ENCODE measurements around the gene SMCP.

The SMCP gene

GRCh38 chr1:152886758-152887409 lies 8.8 kb downstream of the SMCP start:
- no peak for DNase-seq (ENCODE audit: low read depth in 2 of 2)

GRCh38 chr1:152888126-152888525 lies 10.0 kb downstream of the SMCP start:
- DNase-seq (ENCODE audit: low read depth in 2 of 2) = no peak

DNA sequence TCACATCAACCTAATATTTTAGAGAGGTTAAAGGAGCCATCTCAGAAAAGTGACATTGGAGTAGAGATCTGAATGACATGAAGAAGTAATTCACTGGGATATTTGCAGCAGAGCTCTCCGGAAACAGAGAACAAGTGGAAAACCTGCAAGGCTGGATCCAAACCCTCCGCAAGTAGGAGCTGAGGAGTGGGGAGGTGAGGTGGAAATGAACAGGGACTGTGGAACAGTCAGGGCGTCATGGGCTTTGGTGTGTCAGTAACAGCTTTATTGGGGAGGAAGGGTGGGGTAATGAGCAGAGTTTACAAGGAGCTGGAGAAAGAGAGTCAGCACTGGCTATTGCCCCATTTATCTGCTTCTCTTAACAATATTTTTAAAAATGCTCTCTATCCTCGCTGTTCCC lies 20.9 kb downstream of the SMCP start:
- no peak for DNase-seq (ENCODE audit: low read depth in 2 of 2)

- no peak for DNase-seq (ENCODE audit: low read depth in 2 of 2)
These were observed 21.8 kb downstream of the SMCP start for GRCh38 chr1:152899883-152900282.

DNA sequence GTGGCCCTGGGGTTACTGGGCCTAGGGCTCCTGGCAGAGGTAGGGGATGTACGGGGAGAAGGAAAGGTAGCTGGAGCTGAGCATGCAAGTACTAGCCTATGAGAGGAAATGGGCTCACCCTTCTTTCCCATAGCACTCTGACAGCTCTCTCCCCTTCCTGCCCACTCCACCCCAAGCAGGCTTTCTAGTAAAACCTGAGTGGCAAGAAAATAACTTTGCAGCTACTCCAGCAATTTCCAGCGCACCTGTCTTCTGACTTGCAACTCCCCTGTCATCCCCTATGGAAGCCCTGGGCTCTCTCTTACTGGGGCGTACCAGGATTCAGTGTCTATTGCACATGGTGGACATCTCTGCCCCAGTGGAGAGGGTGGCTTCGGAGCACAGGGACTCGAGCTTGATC lies 23.5 kb downstream of the SMCP start:
- DNase-seq (ENCODE audit: low read depth in 2 of 2) = no peak

- DNase-seq (ENCODE audit: low read depth in 2 of 2) = no peak
These were observed 24.5 kb downstream of the SMCP start for GRCh38 chr1:152902636-152903035.

- DNase-seq (ENCODE audit: low read depth in 2 of 2) = no peak
These were observed 26.7 kb downstream of the SMCP start for GRCh38 chr1:152904688-152905440.

- no peak for DNase-seq (ENCODE audit: low read depth in 2 of 2)
These were observed 28.0 kb downstream of the SMCP start for GRCh38 chr1:152906023-152906565.

DNA sequence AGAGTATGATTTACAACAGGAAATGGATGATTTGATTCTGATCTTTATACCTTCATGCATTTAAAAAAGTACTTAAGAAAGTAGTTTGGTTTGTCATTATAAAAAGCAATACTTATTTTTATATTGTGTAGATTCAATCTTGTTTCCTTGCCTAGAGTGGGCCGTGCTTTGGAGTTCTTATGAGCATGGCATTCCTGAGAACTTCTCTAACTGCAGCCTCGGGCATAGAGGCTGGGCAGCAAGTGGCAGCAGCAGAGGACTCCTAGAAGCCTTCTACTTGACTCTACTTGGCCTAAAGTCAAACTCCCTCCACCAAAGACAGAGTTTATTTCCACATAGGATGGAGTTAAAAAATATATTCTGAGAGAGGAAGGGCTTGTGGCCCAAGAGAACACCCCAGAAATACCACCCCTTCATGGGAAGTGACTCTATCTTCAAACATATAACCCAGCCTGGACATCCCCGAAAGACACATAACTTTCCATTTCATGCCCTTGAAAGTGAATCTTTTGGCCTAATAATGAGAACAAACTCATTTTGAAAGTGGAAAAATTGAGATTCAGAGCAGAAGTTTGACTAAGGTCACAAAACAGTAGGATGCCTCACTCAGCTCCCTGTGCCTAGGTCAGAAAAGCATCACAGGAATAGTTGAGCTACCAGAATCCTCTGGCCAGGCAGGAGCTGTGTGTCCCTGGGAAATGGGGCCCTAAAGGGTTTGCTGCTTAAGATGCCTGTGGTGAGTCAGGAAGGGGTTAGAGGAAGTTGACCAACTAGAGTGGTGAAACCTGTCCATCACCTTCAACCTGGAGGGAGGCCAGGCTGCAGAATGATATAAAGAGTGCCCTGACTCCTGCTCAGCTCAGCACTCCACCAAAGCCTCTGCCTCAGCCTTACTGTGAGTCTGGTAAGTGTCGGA lies 29.8 kb downstream of the SMCP start, which contains the start of gene IVL:
Gene IVL, plus strand, starts transcription at position 861 of the 916 bp plus-strand sequence. CDS start 1,252 bp downstream, outside the sequence.
- DNase-seq (ENCODE audit: low read depth in 2 of 2) = no peak

DNA sequence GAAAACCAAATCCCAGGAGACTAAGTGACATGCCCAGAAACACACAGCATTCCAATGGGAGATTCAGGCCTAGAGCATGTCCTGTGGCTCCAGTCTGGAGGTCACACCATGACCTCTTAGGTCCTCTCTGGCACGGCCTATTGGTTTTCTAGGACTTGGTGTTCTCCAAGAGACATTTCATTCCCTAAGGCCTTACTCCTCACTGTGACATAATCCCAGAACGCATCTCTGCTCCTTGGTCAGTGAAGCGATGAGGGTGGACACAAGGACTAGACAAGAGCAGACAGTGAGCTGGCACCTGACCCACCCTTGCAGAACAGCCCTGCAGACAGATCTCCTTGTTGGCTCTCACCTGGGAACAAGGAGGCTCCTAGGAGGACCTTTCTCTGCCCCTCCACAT lies 31.1 kb downstream of the SMCP start:
- no peak for DNase-seq (ENCODE audit: low read depth in 2 of 2)

DNA sequence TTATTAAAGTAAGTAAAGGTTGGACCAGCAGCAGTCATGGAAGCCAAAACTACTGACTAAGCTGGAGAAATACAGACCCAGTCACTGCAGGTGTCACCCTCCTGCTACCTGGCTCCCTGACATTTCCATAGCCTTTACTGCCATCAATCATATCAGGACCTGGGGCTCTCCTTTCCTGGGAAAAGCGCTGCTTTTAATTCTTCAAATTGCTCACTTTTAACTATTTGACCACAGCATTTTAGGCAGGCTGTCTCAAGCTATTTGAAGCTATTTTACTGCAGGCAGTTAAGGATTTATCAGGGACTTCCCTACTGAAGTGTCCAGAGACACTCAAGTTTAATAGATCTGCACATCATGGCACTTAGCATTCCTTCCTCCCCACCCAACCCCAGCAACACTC lies 34.3 kb downstream of the SMCP start:
- no peak for DNase-seq (ENCODE audit: low read depth in 2 of 2)

DNA sequence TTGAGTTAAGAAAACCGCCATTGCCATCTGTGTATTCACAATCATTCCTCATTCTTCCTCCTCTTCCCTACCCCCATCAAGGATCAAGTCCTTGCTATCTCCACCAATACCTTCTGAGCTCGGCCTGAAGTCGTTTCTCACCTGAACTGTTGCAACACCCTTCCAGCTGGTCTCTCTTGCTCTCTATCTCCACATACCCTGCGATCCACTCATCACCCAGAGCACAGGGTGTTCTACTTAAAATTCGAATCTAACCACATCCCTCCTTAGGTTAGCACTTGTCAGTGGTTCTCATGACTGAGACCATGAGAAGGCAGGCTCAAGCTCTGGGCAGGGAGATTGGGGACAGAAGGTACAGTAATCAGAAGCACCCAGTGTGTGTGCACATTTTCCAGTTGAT lies 34.8 kb downstream of the SMCP start:
- DNase-seq (ENCODE audit: low read depth in 2 of 2) = no peak

DNA sequence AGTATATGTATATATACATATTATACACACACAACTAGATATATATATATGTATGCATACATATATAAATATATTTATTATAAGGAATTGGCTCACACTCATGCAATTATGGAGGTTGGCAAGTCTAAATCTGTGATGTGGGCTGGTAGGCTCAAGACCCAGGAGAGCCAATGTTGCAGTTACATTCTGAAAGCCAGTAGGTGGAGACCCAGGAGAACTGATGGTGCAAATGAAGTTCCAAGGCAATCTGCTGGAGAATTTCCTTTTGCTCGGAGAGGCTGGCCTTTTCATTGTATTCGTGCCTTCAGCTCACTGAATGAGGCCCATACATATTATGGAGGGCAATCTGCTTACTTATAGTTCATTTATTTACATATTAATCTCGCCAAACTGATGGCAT lies 39.7 kb downstream of the SMCP start:
- DNase-seq (ENCODE audit: low read depth in 2 of 2) = no peak

- DNase-seq (ENCODE audit: low read depth in 2 of 2) = no peak
These were observed 40.9 kb downstream of the SMCP start for GRCh38 chr1:152919071-152919470.

DNA sequence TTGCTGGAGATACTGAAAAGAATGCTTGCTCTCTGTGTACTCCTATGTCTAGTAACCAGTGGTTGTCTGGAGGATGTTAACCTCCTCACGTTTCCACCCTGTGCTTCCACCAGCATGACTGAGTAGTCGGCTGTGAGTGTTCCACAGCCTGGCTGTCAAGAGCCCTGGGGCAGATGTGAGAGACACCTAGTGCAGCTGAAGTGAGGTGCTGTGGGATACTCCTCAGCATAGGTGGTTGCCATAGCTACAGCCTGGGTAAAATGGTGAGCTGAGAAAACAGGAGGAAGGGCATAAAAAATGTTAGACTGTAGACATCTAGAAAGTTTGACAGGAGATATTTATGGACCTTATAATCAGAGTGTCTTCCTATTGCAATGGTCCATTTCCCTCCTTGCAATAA lies 46.1 kb downstream of the SMCP start:
- no peak for DNase-seq (ENCODE audit: low read depth in 2 of 2)

DNA sequence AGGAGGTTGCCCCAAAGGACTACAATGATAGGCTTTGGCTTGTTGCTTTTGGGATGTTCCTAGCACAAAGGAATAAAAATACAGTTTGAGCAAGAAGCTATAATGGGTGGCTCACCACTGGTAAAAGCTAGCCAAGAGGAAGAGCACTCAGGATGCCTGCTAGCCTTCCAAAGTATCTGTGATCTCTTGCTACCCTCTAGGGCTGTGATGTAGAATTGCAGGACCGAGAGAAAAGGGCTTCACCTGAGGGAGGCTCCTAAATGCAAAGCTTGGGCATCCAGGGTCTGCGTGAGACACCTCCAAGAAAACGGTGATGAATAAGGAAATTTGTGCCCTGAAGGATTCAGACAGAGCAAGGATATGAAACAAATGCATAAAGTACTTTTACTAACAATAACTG lies 48.0 kb downstream of the SMCP start:
- DNase-seq (ENCODE audit: low read depth in 2 of 2) = no peak

GRCh38 chr1:152928671-152929070 lies 50.5 kb downstream of the SMCP start:
- no peak for DNase-seq (ENCODE audit: low read depth in 2 of 2)

- DNase-seq (ENCODE audit: low read depth in 2 of 2) = no peak
These were observed 54.2 kb downstream of the SMCP start for GRCh38 chr1:152932170-152932811.

GRCh38 chr1:152933196-152933595 lies 55.1 kb downstream of the SMCP start:
- DNase-seq (ENCODE audit: low read depth in 2 of 2) = no peak

All from stimulated activated CD4-positive, alpha-beta T cell treated with anti-CD3 and anti-CD28 coated beads, Interleukin-4, amount 100 ng/mL, for 48 hours (primary cell).